Measurements from ENCODE around the gene TAS1R1. TPM values are rescaled to one million over a fixed set of nuclear protein-coding genes. Genes with fewer than 3 reads are reported as not detected.
A peak's percentile ranks its signal among the peaks of the same experiment; 100 is the strongest.

TAS1R1 gene
- not detected in 2 replicates for total RNA-seq

- peaks cover 10% of the 10 kb centered on the region for H3K4me1 Mint-ChIP-seq (ENCODE audit: low read depth)
- H3K27me3 Mint-ChIP-seq (ENCODE audit: low read depth) = no peaks in the 10 kb centered on the region
- H3K27ac Mint-ChIP-seq = no peak within 1 kb of the TSS
- H3K4me3 Mint-ChIP-seq (ENCODE audit: low read depth) = peak within 1 kb of the TSS; percentile 64
- H3K36me3 Mint-ChIP-seq (ENCODE audit: low read depth) = peaks cover 9% of the 10 kb centered on the region
- DNase-seq (ENCODE audit: low spot score) = no peak
- intact Hi-C loops (cut with micrococcal nuclease) = loop anchor here (2.0 to 5.0 kb wide), 4 partner anchors 24 to 68 kb away; partner anchors contain the start of genes KLHL21, PHF13 and ZBTB48
- no peaks in the 10 kb centered on the region for H3K9me3 Mint-ChIP-seq
Observed at GRCh38 chr1:6554907-6555778, at the start of gene TAS1R1. TSS of gene TAS1R1 (plus strand) at chr1:6555307. CDS start at chr1:6555374, 67 bp downstream.

- H3K27ac Mint-ChIP-seq = no peak overlapping the region
- H3K9me3 Mint-ChIP-seq = no peaks in the 10 kb centered on the region
- no peak overlapping the region for H3K4me3 Mint-ChIP-seq (ENCODE audit: low read depth)
- no peaks in the 10 kb centered on the region for H3K36me3 Mint-ChIP-seq (ENCODE audit: low read depth)
- intact Hi-C loops (cut with micrococcal nuclease) = no loop called here
- peaks cover 3% of the 10 kb centered on the region for H3K27me3 Mint-ChIP-seq (ENCODE audit: low read depth)
- no peak for DNase-seq (ENCODE audit: low spot score)
- H3K4me1 Mint-ChIP-seq (ENCODE audit: low read depth) = no peaks in the 10 kb centered on the region
Observed at GRCh38 chr1:6505367-6506209, 49.5 kb upstream of the TAS1R1 start.

- no peaks in the 10 kb centered on the region for H3K4me1 Mint-ChIP-seq (ENCODE audit: low read depth)
- no peaks in the 10 kb centered on the region for H3K27me3 Mint-ChIP-seq (ENCODE audit: low read depth)
- DNase-seq (ENCODE audit: low spot score) = no peak
- intact Hi-C loops (cut with micrococcal nuclease) = no loop called here
- no peak overlapping the region for H3K4me3 Mint-ChIP-seq (ENCODE audit: low read depth)
- no peak overlapping the region for H3K27ac Mint-ChIP-seq
- no peaks in the 10 kb centered on the region for H3K9me3 Mint-ChIP-seq
- H3K36me3 Mint-ChIP-seq (ENCODE audit: low read depth) = no peaks in the 10 kb centered on the region
Observed at GRCh38 chr1:6506210-6507036, 48.7 kb upstream of the TAS1R1 start.

- no peaks in the 10 kb centered on the region for H3K36me3 Mint-ChIP-seq (ENCODE audit: low read depth)
- no peaks in the 10 kb centered on the region for H3K4me1 Mint-ChIP-seq (ENCODE audit: low read depth)
- H3K27me3 Mint-ChIP-seq (ENCODE audit: low read depth) = no peaks in the 10 kb centered on the region
- H3K27ac Mint-ChIP-seq = no peak overlapping the region
- H3K4me3 Mint-ChIP-seq (ENCODE audit: low read depth) = no peak overlapping the region
- intact Hi-C loops (cut with micrococcal nuclease) = no loop called here
- no peaks in the 10 kb centered on the region for H3K9me3 Mint-ChIP-seq
- no peak for DNase-seq (ENCODE audit: low spot score)
Observed at GRCh38 chr1:6507037-6507428, 48.1 kb upstream of the TAS1R1 start.

- Mint-ChIP-seq H3K27ac (no peak overlapping the region), H3K27me3 (ENCODE audit: low read depth) (no peaks in the 10 kb centered on the region), H3K4me1 (ENCODE audit: low read depth) (no peaks in the 10 kb centered on the region), H3K36me3 (ENCODE audit: low read depth) (no peaks in the 10 kb centered on the region), H3K4me3 (ENCODE audit: low read depth) (no peak overlapping the region), H3K9me3 (no peaks in the 10 kb centered on the region)
- intact Hi-C loops (cut with micrococcal nuclease) = no loop called here
- no peak for DNase-seq (ENCODE audit: low spot score)
Observed at GRCh38 chr1:6507461-6507911, 47.6 kb upstream of the TAS1R1 start.

- no peak for DNase-seq (ENCODE audit: low spot score)
- Mint-ChIP-seq H3K9me3 (no peaks in the 10 kb centered on the region), H3K4me3 (ENCODE audit: low read depth) (no peak overlapping the region), H3K27ac (no peak overlapping the region), H3K36me3 (ENCODE audit: low read depth) (no peaks in the 10 kb centered on the region), H3K4me1 (ENCODE audit: low read depth) (no peaks in the 10 kb centered on the region), H3K27me3 (ENCODE audit: low read depth) (no peaks in the 10 kb centered on the region)
- intact Hi-C loops (cut with micrococcal nuclease) = no loop called here
Observed at GRCh38 chr1:6508154-6508815, 46.8 kb upstream of the TAS1R1 start.

GRCh38 chr1:6508816-6509189 is 46.3 kb upstream of the TAS1R1 start:
- no peaks in the 10 kb centered on the region for H3K9me3 Mint-ChIP-seq
- intact Hi-C loops (cut with micrococcal nuclease) = no loop called here
- H3K4me3 Mint-ChIP-seq (ENCODE audit: low read depth) = no peak overlapping the region
- H3K4me1 Mint-ChIP-seq (ENCODE audit: low read depth) = no peaks in the 10 kb centered on the region
- DNase-seq (ENCODE audit: low spot score) = no peak
- H3K27me3 Mint-ChIP-seq (ENCODE audit: low read depth) = no peaks in the 10 kb centered on the region
- H3K36me3 Mint-ChIP-seq (ENCODE audit: low read depth) = no peaks in the 10 kb centered on the region
- H3K27ac Mint-ChIP-seq = no peak overlapping the region

GRCh38 chr1:6509220-6509918 is 45.7 kb upstream of the TAS1R1 start:
- Mint-ChIP-seq H3K9me3 (no peaks in the 10 kb centered on the region), H3K4me1 (ENCODE audit: low read depth) (no peaks in the 10 kb centered on the region), H3K36me3 (ENCODE audit: low read depth) (no peaks in the 10 kb centered on the region), H3K4me3 (ENCODE audit: low read depth) (no peak overlapping the region), H3K27ac (no peak overlapping the region), H3K27me3 (ENCODE audit: low read depth) (no peaks in the 10 kb centered on the region)
- no peak for DNase-seq (ENCODE audit: low spot score)
- intact Hi-C loops (cut with micrococcal nuclease) = no loop called here

GRCh38 chr1:6509919-6510291 is 45.2 kb upstream of the TAS1R1 start:
- DNase-seq (ENCODE audit: low spot score) = no peak
- no peaks in the 10 kb centered on the region for H3K27me3 Mint-ChIP-seq (ENCODE audit: low read depth)
- H3K4me1 Mint-ChIP-seq (ENCODE audit: low read depth) = no peaks in the 10 kb centered on the region
- H3K27ac Mint-ChIP-seq = no peak overlapping the region
- H3K36me3 Mint-ChIP-seq (ENCODE audit: low read depth) = no peaks in the 10 kb centered on the region
- no peaks in the 10 kb centered on the region for H3K9me3 Mint-ChIP-seq
- no peak overlapping the region for H3K4me3 Mint-ChIP-seq (ENCODE audit: low read depth)
- intact Hi-C loops (cut with micrococcal nuclease) = no loop called here

- Mint-ChIP-seq H3K9me3 (no peaks in the 10 kb centered on the region), H3K27ac (no peak overlapping the region)
Observed at GRCh38 chr1:6510493-6510892, 44.6 kb upstream of the TAS1R1 start.

GRCh38 chr1:6511056-6511455 is 44.1 kb upstream of the TAS1R1 start:
- intact Hi-C loops (cut with micrococcal nuclease) = no loop called here
- Mint-ChIP-seq H3K27ac (no peak overlapping the region), H3K9me3 (no peaks in the 10 kb centered on the region)

More at GRCh38 chr1:6510493-6510892, 44.6 kb upstream of the TAS1R1 start:
- H3K4me1 Mint-ChIP-seq (ENCODE audit: low read depth) = no peaks in the 10 kb centered on the region
- no peak overlapping the region for H3K4me3 Mint-ChIP-seq (ENCODE audit: low read depth)
- no peaks in the 10 kb centered on the region for H3K27me3 Mint-ChIP-seq (ENCODE audit: low read depth)
- intact Hi-C loops (cut with micrococcal nuclease) = no loop called here
- DNase-seq (ENCODE audit: low spot score) = no peak
- H3K36me3 Mint-ChIP-seq (ENCODE audit: low read depth) = no peaks in the 10 kb centered on the region

More at GRCh38 chr1:6511056-6511455, 44.1 kb upstream of the TAS1R1 start:
- DNase-seq (ENCODE audit: low spot score) = no peak
- Mint-ChIP-seq H3K4me1 (ENCODE audit: low read depth) (no peaks in the 10 kb centered on the region), H3K27me3 (ENCODE audit: low read depth) (no peaks in the 10 kb centered on the region), H3K4me3 (ENCODE audit: low read depth) (no peak overlapping the region), H3K36me3 (ENCODE audit: low read depth) (no peaks in the 10 kb centered on the region)
